Measurements from ENCODE around the gene IPO4. TPM values are rescaled to one million over a fixed set of nuclear protein-coding genes. Genes with fewer than 3 reads are reported as not detected.

Gene IPO4
- total and polyA plus RNA-seq, 2 experiments from 2014 or later, result 19.0 to 19.5 TPM

- H3K79me2 ChIP-seq, result peaks cover 29% of the 10 kb centered on the region
- H2AFZ ChIP-seq, result no peak overlapping the region
- no peaks in the 10 kb centered on the region for H3K9me2 ChIP-seq (replicated peaks; ENCODE audit: insufficient read depth)
- no peaks in the 10 kb centered on the region for H3K36me3 ChIP-seq (replicated peaks; ENCODE audit: insufficient read depth, low read depth)
- no peak for DNase-seq (ENCODE audit: low spot score)
- no peaks in the 10 kb centered on the region for H3K27me3 ChIP-seq
- H3K4me3 ChIP-seq, result no peak overlapping the region
- H3K4me1 ChIP-seq (ENCODE audit: insufficient read depth), result peaks cover 6% of the 10 kb centered on the region
- peaks cover 6% of the 10 kb centered on the region for H4K20me1 ChIP-seq (ENCODE audit: insufficient read depth, poor library complexity, severe bottlenecking)
- H3K4me2 ChIP-seq, result no peak overlapping the region
- no peak for TF ChIP-seq EZH2phosphoT487 (IDR thresholded peaks at IDR 0.05; ENCODE audit: low read depth, severe bottlenecking, unreplicated experiment)
- TF ChIP-seq CTCF (IDR thresholded peaks at IDR 0.05; ENCODE audit: poor library complexity), result no peak
- TF ChIP-seq EZH2 (IDR thresholded peaks at IDR 0.05; ENCODE audit: borderline replicate concordance), result no peak
- WGBS (ENCODE audit: low lambda C conversion rate, missing lambda C conversion rate), result 98% methylated on average over 15 of the region's 16 CpGs
- no peaks in the 10 kb centered on the region for H3K9me3 ChIP-seq (ENCODE audit: low read depth)
- no peak overlapping the region for H3K27ac ChIP-seq
Measured at GRCh38 chr14:24151404-24152080, 37.1 kb downstream of the IPO4 start.

GRCh38 chr14:24150993-24151392, 37.6 kb downstream of the IPO4 start:
- no peaks in the 10 kb centered on the region for H3K9me3 ChIP-seq (ENCODE audit: low read depth)
- H3K4me2 ChIP-seq, result no peak overlapping the region
- H2AFZ ChIP-seq, result no peak overlapping the region
- no peaks in the 10 kb centered on the region for H3K27me3 ChIP-seq
- WGBS (ENCODE audit: low lambda C conversion rate, missing lambda C conversion rate), result 97% methylated on average over 8 of the region's 9 CpGs
- no peak overlapping the region for H3K4me3 ChIP-seq
- no peaks in the 10 kb centered on the region for H3K36me3 ChIP-seq (replicated peaks; ENCODE audit: insufficient read depth, low read depth)
- DNase-seq (ENCODE audit: low spot score), result no peak
- TF ChIP-seq CTCF (IDR thresholded peaks at IDR 0.05; ENCODE audit: poor library complexity) (no peak), EZH2 (IDR thresholded peaks at IDR 0.05; ENCODE audit: borderline replicate concordance) (no peak), EZH2phosphoT487 (IDR thresholded peaks at IDR 0.05; ENCODE audit: low read depth, severe bottlenecking, unreplicated experiment) (no peak)
- peaks cover 6% of the 10 kb centered on the region for H4K20me1 ChIP-seq (ENCODE audit: insufficient read depth, poor library complexity, severe bottlenecking)
- peaks cover 29% of the 10 kb centered on the region for H3K79me2 ChIP-seq
- no peak overlapping the region for H3K27ac ChIP-seq
- peaks cover 8% of the 10 kb centered on the region for H3K4me1 ChIP-seq (ENCODE audit: insufficient read depth)
- no peaks in the 10 kb centered on the region for H3K9me2 ChIP-seq (replicated peaks; ENCODE audit: insufficient read depth)

DNA sequence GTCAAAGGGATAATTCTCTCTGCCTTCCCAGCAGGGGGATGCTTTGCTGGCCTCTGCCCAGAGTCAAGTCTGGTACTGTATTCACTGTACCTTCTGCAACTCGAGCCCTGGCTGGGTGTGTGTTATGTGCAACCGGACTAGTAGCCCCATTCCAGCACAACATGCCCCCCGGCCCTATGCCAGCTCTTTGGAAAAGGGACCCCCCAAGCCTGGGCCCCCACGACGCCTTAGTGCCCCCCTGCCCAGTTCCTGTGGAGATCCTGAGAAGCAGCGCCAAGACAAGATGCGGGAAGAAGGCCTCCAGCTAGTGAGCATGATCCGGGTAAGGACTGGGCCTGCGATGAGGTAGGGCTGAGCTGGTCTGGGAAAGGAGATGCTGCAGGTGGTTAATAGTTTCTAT, 38.0 kb downstream of the IPO4 start:
- no peak for TF ChIP-seq EZH2 (IDR thresholded peaks at IDR 0.05; ENCODE audit: borderline replicate concordance)
- no peak for TF ChIP-seq EZH2phosphoT487 (IDR thresholded peaks at IDR 0.05; ENCODE audit: low read depth, severe bottlenecking, unreplicated experiment)
- no peak for TF ChIP-seq CTCF (IDR thresholded peaks at IDR 0.05; ENCODE audit: poor library complexity)
- Histone ChIP-seq H3K9me2 (replicated peaks; ENCODE audit: insufficient read depth) (no peaks in the 10 kb centered on the region), H3K36me3 (replicated peaks; ENCODE audit: insufficient read depth, low read depth) (no peaks in the 10 kb centered on the region), H2AFZ (no peak overlapping the region), H4K20me1 (ENCODE audit: insufficient read depth, poor library complexity, severe bottlenecking) (peaks cover 6% of the 10 kb centered on the region), H3K4me1 (ENCODE audit: insufficient read depth) (peaks cover 12% of the 10 kb centered on the region), H3K27ac (no peak overlapping the region), H3K4me2 (no peak overlapping the region), H3K27me3 (no peaks in the 10 kb centered on the region), H3K4me3 (no peak overlapping the region), H3K79me2 (peaks cover 34% of the 10 kb centered on the region), H3K9me3 (ENCODE audit: low read depth) (no peaks in the 10 kb centered on the region)
- WGBS (ENCODE audit: low lambda C conversion rate, missing lambda C conversion rate), result 96% methylated on average over 7 of the region's 9 CpGs
- no peak for DNase-seq (ENCODE audit: low spot score)
